ENCODE measurements around the gene IER3. TPM values are rescaled to one million over a fixed set of nuclear protein-coding genes. Genes with fewer than 3 reads are reported as not detected.
A peak's percentile ranks its signal among the peaks of the same experiment; 100 is the strongest.

IER3 gene
- total RNA-seq, 1 donor from 2014 or later: 4.8 TPM

GRCh38 chr6:30700340-30700739, 44.0 kb downstream of the IER3 start:
- Mint-ChIP-seq H3K36me3 (ENCODE audit: low read depth, unreplicated experiment) (peaks cover 30% of the 10 kb centered on the region), H3K27ac (ENCODE audit: unreplicated experiment) (peak overlapping the region; percentile 96), H3K27me3 (ENCODE audit: unreplicated experiment) (peaks cover 5% of the 10 kb centered on the region), H3K4me3 (ENCODE audit: unreplicated experiment) (no peak overlapping the region), H3K9me3 (ENCODE audit: unreplicated experiment) (no peaks in the 10 kb centered on the region), H3K4me1 (ENCODE audit: unreplicated experiment) (peaks cover 5% of the 10 kb centered on the region)
- TF ChIP-seq CTCF (IDR thresholded peaks at IDR 0.05; ENCODE audit: unreplicated experiment): no peak
- peak; percentile 58 for DNase-seq (ENCODE audit: low spot score)

- Mint-ChIP-seq H3K9me3 (ENCODE audit: unreplicated experiment) (no peaks in the 10 kb centered on the region), H3K4me3 (ENCODE audit: unreplicated experiment) (no peak overlapping the region), H3K36me3 (ENCODE audit: low read depth, unreplicated experiment) (no peaks in the 10 kb centered on the region), H3K27me3 (ENCODE audit: unreplicated experiment) (peaks cover 1% of the 10 kb centered on the region), H3K27ac (ENCODE audit: unreplicated experiment) (peak overlapping the region; percentile 57), H3K4me1 (ENCODE audit: unreplicated experiment) (peaks cover 8% of the 10 kb centered on the region)
- no peak for TF ChIP-seq CTCF (IDR thresholded peaks at IDR 0.05; ENCODE audit: unreplicated experiment)
- no peak for DNase-seq (ENCODE audit: low spot score)
These were observed 47.9 kb downstream of the IER3 start for GRCh38 chr6:30696432-30696831.

Other genes with a start within 250 kb of the IER3 start
- gene GNL1, start 188.1 kb downstream of the IER3 start, total RNA-seq (ENCODE audit: unreplicated experiment): 109 TPM
- 12.6 TPM for gene PRR3, start 187.3 kb downstream of the IER3 start, total RNA-seq (ENCODE audit: unreplicated experiment)
- gene ABCF1, start 173.1 kb downstream of the IER3 start, total RNA-seq (ENCODE audit: unreplicated experiment): 57.2 TPM
- 75.8 TPM for gene PPP1R10, start 127.3 kb downstream of the IER3 start, total RNA-seq (ENCODE audit: unreplicated experiment)
- 39.8 TPM for gene MRPS18B, start 126.7 kb downstream of the IER3 start, total RNA-seq (ENCODE audit: unreplicated experiment)
- gene ATAT1, start 117.7 kb downstream of the IER3 start, total RNA-seq (ENCODE audit: unreplicated experiment): 30.3 TPM
- gene C6orf136, start 97.4 kb downstream of the IER3 start, total RNA-seq (ENCODE audit: unreplicated experiment): 15.1 TPM
- gene DHX16, start 71.5 kb downstream of the IER3 start, total RNA-seq (ENCODE audit: unreplicated experiment): 38.5 TPM
- 285 TPM for gene PPP1R18, start 57.9 kb downstream of the IER3 start, total RNA-seq (ENCODE audit: unreplicated experiment)
- 26.0 TPM for gene NRM, start 53.6 kb downstream of the IER3 start, total RNA-seq (ENCODE audit: unreplicated experiment)
- 51.7 TPM for gene MDC1, start 27.3 kb downstream of the IER3 start, total RNA-seq (ENCODE audit: unreplicated experiment)
- 1,094 TPM for gene TUBB, start 24.2 kb downstream of the IER3 start, total RNA-seq (ENCODE audit: unreplicated experiment)
- gene FLOT1, start 1.9 kb downstream of the IER3 start, total RNA-seq (ENCODE audit: unreplicated experiment): 136 TPM
- 8.2 TPM for gene DDR1, start 140.0 kb upstream of the IER3 start, total RNA-seq (ENCODE audit: unreplicated experiment)
- gene GTF2H4, start 163.7 kb upstream of the IER3 start, total RNA-seq (ENCODE audit: unreplicated experiment): 47.6 TPM
- 20.0 TPM for gene VARS2, start 169.7 kb upstream of the IER3 start, total RNA-seq (ENCODE audit: unreplicated experiment)
- 2.8 TPM for gene SFTA2, start 187.6 kb upstream of the IER3 start, total RNA-seq (ENCODE audit: unreplicated experiment)
- not detected for gene MUCL3, start 196.4 kb upstream of the IER3 start, total RNA-seq (ENCODE audit: unreplicated experiment)
- 0.10 TPM for gene MUC21, start 239.2 kb upstream of the IER3 start, total RNA-seq (ENCODE audit: unreplicated experiment)